ENCODE data around the gene CST9L.

GRCh38 chr20:23606652-23607049 lies 38.4 kb upstream of the CST9L start:
- no peak for TF ChIP-seq MAX (IDR thresholded peaks at IDR 0.05)
- TF ChIP-seq CHD4 (IDR thresholded peaks at IDR 0.05; ENCODE audit: borderline replicate concordance), result no peak
- peak; percentile 84 for TF ChIP-seq CTCF (IDR thresholded peaks at IDR 0.05)
- TF ChIP-seq GATA3 (IDR thresholded peaks at IDR 0.05; ENCODE audit: borderline replicate concordance), result no peak

Measured in A549 (cell line).